ENCODE results near the gene VPS54.
"Not testable (repeated sequence)": the region's sequence is repeated elsewhere in the genome, so short reads cannot be mapped to it uniquely, and the experiment has no call there.

The VPS54 gene

DNA sequence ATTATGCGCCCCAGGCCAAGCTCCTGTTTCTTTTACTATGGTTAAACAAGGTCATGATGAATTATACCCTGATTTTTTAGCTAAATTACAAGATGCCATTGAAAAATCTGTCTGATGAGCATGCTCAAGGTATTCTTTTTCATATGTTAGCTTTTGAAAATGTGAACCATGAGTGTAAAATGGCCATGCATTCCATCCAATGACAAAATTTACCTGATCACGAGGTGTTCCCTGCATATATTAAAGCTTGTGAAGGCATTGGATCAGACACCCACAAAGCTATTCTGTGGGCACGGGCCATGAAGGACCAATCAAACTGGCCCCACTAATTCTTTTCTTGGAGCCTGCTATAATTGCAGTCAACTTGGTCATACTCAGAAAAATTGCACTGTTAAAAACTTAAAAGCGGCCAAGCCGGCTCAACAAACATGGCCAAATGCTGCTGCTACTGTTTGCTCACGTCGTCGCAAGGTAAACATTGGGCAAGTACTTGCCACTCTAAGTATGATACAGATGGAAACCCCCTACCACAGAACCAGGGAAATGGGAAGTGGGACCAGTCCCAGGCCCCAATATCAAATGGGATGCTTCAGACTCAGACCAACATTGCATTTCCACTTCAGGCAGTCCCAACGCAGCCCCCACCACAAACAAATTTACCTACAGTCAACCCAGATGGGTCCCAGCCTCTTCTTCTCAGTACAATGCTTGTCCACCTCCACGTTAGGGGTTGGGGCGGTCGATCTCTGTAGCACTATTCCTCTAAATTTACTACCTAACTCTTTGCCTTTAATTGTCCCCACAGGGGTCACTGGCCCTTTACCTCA lies 27.8 kb downstream of the VPS54 start:
- DNase-seq, result not testable (repeated sequence)

DNA sequence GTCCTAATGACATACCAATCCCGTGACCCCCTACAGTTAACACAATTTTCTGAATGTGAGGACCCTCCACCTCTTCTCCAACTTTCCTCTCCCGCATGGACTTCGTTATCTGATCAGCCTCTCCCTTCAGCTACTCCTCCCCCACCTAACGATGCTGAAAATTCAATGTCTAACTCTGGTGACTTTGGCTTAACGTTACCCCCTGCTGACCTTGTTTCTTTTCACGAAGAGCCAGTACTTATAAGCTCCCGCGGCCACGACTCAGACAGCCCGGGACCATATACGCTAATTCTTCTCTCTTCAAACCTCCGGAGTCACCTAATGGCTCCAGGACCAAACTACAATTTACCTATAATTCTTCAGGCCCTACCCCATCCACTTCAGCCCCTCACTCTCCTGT lies 29.2 kb downstream of the VPS54 start:
- no peak for DNase-seq

DNA sequence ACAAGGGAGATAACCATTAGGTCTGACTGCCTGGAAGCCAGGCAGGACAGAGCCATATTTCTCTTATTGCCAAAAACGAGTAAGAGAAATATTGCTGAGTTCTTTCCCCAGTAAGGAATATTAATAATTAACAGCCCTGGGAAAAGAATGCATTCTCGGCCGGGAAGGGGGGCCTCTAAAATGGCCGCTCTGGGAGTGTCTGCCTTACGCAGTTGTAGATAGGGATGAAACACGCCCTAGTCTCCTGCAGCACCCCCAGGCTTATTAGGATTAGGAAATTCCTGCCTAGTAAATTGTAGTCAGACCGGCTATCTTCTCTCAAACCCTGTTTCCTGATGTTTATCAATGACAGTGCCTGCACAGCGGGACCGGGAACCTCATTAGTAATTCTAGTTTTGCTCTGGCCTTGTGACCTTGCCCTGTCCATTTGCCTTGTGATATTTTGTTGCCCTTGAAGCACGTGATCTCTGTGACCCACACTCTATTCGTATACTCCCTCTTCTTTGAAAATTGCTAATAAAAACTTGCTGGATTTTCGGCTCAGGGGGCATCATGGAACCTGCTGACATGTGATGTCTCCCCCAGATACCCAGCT lies 30.3 kb downstream of the VPS54 start:
- DNase-seq, result not testable (repeated sequence)

DNA sequence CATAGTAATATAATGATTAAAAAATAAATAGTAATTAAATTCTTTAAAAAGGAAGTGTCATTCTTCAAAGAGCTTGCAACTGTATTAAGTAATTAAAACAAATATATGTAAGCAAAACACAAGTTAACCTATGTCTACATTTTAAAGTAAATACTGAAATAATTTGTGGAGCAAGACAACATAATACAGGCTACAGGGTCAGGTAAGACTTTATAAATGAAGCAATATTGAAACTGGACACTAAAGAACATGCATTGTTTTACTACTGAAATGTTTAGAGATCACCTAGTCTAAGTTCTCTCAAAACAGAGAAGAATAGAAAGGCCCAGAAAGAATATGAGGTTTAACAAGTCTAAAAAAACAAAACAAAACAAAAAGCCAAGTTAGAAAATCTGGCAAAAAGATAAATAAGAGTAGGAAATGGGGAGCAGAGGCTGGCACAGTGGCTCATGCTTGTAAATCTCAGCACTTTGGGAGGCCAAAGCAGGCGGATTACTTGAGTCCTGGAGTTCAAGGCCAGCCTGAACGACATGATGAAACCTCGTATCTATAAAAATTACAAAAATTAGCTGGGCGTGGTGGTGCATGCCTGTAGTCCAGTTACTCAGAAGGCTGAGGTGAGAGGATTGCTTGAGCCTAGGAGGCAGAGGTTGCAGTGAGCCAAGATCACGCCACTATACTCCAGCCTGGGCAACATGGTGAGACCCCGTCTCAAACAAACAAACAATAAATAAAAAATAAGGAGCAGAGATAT lies 34.4 kb downstream of the VPS54 start:
- no peak for DNase-seq

DNA sequence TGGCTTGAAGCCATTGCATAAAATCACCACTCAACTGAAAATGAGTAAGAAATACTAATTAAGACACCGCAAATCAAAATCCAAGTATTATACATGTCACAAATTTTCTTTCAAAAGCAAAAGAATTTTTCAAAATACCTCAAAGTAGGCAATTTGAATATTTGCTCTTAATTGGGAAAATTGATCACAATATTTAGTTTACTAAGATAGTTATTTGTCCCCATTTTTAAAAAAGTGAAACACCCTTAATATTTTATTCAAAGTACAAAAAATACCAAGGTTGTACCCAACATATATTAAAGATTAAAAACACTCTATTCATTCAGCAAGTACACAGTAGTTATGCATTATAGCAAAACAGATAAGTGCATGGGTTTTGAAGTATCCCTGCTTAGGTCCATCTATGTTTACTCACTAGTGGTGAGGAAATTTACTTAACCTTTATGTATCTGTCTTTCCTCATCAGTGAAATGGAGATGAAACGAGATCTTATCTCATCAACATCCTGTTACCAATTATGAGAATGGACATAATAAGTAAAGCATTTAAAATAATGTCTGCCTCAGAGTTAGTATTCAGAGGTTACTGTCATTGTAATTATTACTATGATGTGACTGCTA lies 35.1 kb downstream of the VPS54 start:
- DNase-seq, result no peak

DNA sequence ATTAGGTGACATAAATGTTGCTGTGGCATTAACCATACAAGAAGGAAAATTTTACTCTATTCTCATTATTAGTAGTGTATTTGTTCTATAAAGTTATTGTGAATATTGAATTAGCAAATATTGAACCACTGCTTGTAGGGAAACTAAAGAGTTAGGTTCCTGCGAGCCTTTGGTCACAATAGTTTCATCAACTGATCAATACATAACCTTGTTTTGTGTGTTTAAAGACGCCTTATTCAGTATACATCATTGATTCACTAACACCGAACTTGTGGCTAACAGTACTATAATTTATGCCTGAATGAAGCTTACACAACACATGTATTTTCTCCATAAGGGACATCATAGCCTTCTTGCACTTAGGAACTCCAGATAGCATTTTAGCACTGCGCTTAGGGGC lies 36.9 kb downstream of the VPS54 start:
- DNase-seq, result no peak

DNA sequence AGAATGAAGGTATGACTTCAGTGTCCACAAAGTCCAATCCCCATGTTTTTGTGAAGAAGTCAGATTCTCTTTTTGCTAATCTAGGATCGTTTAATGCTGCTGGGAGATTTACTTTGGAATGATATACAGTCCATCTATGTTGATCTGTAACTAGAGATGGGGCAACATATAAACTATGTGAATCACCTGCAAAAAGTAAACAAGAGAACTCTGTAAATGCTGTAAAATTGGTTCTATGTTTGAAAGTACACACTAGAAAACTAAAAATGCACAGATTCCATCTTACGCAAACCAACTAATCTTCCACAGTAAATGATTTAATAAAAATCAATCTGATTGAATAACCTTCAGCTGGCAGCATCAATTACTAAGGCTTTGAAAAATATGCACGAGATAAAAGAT lies 37.5 kb downstream of the VPS54 start:
- DNase-seq, result no peak

DNA sequence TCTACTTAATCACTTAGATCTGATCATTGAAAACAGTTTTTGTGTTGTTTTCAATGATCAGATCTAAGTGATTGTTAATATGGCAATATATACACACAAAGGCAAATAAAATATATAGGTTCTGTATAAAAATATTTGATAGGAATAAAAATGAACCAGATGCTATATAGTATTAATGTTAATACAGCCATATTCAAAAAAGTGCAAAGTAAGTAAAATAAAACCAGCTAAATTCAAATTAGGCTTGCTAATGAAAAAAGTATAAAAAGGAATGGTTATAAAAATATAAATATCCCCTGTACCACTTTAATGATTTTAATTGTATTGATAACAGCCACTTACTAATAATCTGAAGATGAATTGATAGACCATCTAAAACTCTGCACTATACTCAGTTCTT lies 38.4 kb downstream of the VPS54 start:
- no peak for DNase-seq

DNA sequence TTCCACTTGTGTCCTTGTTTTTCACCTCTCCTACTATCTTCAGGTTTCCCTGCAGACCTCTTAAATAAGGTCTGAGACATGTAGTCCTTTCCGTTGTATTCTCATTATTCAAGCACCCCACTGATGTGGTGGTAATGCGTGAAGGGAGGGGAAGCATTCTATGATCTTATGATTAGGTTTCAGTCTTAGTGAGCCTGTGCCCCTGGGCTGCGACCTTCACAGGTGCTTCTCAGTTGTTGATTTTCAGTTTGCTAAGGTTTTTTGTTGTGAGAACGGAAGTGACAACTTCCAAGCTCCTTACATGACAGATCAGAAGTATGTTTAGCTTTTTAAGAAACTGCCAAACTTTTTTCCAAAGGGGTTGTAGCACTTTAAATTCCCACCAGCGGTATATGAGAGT lies 41.3 kb downstream of the VPS54 start:
- DNase-seq, result no peak

DNA sequence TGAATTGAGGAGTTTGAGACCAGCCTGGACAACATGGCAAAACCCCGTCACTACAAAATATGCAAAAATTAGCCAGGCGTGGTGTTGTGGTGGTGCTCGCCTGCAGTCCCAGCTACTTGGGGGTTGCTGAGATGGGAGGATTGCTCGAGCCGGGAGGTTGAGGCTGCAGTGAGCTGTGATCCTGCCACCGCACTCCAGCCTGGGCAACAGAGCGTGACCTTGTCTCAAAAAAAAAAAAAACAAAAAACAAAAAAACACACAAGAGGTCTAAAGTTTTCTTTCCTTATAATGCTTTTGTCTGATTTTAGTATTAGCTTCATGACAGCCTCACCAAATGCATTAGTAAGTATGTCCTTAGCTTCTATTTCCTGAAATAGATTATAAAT lies 43.1 kb downstream of the VPS54 start:
- no peak for DNase-seq

DNA sequence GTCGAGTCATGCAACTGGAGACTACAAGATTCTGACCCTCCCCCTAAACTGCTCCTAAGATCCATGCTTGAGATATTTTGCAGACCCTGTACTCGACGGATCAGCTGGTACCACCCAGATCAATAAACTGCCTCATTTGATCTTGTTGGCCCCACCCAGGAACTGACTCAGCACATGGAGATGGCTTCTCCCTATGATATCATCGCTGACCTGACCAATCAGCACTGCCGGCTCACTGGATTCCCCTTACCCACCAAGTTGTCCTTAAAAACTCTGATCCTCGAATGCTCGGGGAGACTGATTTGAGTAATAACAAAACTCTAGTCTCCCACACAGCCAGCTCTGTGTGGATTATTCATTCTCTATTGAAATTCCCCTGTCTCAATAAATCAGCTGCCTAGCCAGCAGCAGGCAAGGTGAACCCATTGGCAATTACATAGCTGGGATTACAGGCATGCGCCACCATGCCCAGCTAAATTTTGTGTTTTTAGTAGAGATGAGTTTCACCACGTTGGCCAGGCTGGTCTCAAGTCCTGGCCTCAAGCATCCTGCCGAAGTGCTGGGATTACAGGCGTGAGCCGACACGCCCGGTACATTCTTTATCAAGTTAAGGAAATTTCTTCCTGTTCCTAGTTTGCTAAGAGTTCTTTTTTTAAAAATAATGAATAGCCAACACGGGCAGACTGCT lies 43.6 kb downstream of the VPS54 start:
- no peak for DNase-seq

DNA sequence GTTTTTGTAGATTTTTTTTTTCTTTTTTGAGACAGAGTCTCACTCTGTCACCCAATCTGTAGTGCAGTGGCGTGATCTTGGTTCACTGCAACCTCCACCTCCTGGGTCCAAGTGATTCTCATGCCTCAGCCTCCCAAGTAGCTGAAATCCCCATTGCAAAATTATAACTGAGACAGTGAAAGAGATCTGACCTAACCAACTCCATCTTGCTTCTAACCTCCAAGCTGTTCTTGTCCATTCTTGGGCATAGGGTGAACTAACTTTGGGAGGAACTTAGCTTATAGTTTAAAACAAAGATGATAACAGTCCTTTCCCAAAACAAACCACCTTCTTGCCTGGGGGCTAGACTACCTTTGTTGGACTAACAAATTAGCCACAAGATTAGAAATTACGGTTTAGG lies 44.2 kb downstream of the VPS54 start:
- DNase-seq, result not testable (repeated sequence)

DNA sequence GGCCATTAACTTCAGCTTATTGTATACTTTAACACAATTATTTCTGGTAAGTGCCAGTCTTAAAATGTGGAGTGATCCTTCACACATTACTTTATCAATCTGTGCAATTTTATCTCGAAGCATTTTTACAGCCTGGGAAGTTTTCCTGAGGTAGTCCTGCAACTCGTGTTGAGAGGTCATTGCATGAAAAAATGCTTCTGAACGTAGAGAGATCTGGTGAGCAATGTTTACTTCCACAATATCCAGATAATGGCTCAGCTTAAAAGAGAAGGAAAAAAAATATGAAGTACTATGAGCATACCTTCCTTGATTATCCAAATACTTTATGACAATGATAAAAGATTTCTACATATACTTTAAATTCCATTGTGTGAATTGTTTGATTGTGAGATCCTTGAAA lies 57.0 kb downstream of the VPS54 start:
- no peak for DNase-seq

DNA sequence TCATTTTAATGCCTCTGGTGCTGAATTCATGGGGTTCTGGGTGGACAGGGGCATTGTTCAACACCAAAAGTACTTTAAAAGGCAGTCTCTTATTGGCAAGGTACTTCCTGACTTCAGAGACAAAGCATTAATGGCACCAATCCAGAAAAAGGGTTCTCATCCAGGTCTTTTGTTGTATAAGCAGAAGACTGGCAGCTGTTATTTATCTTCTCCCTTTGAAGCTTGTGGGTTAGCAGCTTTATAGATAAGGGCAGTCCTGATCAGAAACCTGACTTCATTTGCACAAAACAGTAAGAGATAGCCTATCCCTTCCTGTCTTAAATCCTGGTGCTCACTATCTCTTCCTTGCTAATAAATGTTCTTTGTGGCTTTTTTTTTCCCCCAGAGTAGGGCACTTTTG lies 68.8 kb downstream of the VPS54 start:
- no peak for DNase-seq

DNA sequence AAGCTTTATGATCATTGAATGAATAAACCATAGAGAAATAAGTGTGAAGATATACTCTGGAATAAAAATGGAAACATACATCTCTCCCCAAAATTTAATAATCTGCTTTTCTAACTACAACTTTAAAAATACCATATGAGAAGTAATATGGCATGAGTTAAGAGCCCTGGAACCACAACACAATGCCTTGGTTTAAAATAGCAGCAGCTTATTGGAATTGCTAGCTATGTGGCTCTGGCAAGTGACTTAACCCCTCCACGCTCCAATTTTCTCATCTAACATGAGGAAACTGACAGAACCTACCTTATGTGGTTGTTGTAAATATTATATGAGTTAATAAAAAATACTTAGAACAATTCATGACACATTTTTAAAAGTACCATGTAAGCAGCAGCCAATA lies 76.4 kb downstream of the VPS54 start:
- no peak for DNase-seq

DNA sequence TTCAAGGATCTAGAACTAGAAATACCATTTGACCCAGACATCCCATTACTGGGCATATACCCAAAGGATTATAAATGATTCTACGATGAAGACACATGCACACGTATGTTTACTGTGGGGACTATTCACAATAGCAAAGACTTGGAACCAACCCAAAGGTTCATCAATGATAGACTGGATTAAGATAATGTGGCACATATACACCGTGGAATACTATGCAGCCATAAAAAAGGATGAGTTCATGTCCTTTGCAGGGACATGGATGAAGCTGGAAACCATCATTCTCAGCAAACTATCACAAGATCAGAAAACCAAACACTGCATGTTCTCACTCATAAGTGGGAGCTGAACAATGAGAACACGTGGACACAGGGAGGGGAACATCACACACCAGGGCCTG lies 87.1 kb downstream of the VPS54 start:
- DNase-seq, result not testable (repeated sequence)

DNA sequence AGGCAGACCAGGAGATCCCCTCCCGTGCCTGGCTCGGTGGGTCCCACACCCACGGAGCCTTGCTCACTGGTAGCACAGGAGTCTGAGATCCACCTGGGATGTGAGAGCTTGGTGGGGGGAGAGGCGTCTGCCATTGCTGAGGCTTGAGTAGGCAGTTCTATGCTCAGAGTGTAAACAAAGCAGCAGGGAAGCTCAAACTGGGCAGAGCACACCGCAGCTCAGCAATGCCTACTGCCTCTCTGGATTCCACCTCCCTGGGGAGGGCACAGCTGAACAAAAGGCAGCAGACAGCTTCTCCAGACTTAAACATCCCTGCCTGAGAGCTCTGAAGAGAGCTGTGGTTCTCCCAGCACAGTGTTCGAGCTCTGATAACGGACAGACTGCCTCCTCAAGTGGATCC lies 92.4 kb downstream of the VPS54 start:
- DNase-seq, result no peak

DNA sequence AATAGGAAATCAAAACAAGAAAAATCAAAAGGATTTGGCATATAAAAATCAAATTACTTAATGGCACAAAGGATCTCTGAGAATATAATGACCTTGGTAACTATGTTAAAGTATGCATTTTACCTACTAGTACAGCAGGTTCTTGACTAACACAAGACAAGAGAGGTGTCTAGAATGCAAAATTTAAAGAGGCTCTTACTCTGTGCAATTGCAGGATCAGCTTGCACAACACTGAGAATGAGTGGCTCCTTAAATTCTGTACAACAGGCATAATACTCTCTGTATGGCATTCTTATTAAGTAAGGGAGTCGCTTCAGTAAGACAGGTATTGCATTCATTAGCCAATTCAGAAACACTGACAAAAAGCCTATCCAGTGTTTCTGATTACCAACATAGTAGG lies 104.9 kb downstream of the VPS54 start:
- DNase-seq, result no peak

DNA sequence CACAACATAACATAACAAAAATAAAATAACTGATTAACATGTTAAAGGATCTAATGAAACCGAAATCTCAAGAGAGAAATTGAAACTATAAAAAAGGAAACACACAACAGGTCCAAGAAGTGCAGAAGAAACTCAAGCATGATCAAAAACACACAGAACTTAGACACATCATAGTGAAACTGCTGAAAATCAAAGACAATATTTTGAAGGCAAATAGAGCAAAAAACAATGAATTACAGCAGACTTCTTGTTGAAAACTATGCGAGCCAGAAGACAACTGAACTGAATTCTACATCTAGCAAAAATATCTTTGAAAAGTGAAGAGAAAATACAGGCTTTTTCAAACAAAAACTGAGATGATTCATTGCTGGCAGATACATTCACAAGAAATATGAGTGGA lies 116.2 kb downstream of the VPS54 start:
- DNase-seq, result peak; percentile 50

DNA sequence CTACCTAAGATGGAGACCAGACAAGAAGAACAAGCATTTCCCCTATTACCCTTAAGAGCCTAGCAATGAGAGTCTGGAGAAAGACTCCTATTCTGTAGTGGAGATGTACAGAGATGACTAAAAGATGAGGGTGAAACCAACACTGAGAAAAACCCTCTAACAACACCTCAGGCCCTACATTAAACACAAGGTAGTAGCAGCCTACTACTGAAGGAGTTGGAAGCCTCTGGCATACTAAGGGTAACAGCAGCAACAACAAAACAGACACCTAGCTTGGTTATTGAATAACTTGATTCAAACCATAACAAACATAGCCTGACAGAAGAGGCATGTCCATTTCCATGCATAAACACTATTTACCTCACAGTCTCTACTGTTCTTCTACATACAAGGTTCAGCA lies 117.1 kb downstream of the VPS54 start:
- no peak for DNase-seq

DNA sequence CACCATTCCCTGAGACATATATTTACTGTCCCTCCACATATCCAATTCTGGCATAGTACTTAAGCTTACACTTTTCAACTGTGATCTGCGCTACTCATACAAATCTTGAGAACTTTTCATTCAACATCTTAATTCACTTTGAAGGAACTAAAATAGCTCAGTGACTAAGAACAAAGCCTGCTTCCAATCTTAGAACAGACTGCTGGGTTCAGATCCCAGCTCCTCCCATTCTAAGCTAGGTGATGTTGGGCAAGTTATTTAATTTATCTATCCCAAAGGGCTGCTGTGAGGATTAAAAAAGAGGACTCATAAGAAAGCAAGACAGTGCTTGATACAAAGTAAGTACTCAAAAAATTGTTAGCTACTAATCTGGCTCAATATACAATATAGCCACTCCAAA lies 119.6 kb downstream of the VPS54 start:
- DNase-seq, result no peak

DNA sequence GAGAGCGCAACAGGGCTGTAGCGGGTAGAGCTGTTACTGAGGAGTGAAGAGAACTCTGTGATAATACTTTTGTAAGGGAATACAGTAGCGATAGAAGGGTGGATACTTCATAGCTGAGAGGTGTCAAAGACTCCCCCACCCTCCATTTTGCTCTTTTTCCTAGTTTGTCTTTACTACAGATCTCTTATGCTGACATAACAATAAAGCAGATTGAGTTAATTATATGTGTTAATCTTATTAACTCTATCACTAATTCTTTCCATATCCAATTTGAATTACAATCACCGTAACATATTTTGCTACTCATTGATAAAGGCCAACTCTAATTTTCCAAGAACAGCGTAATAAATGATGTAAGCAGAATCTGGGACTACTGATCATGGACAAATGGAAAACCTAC lies 120.4 kb downstream of the VPS54 start:
- DNase-seq, result no peak

DNA sequence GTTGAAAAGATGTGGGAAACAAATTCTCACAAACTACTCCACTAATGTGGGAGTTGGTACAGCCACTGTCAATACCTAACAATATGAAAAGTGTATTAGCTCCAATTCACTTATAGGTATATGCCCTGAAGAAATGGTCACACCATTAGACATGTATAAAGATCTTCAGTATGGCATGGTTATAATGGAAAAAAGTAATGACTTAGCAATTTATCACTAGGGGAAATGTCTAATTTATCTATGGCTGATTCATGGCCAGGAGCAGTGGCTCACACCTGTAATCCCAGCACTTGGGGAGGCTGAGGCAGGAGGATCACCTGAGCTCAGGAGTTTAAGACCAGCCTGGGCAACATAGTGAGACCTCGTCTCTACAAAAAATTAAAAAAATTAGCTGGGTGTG lies 125.1 kb downstream of the VPS54 start:
- DNase-seq, result no peak

Data from MV-4-11 (cell line).